CD14-positive monocyte (primary cell): ENCODE data around the gene GREB1. TPM values are rescaled to one million over a fixed set of nuclear protein-coding genes. Genes with fewer than 3 reads are reported as not detected.

ENCODE experiments used
- DNase-seq, 3 donors: peaks; one replicate each; pipeline ENCODE4 v3.0.0-alpha.2; 2011 to 2022
- H2AFZ ChIP-seq: 2 replicates; pipeline ENCODE4 v1.6.0; 2012; ENCODE audit warnings: mild to moderate bottlenecking, low read depth, low read length, inconsistent platforms; ENCODE audit not compliant: insufficient read depth, poor library complexity, severe bottlenecking
- H3K27ac ChIP-seq, 2 donors: 1 replicate in 1 of 2; 2 replicates in 1 of 2; pipeline ENCODE4 v1.5.1; 2012 to 2013; ENCODE audit warnings: low read length in 2 of 2, control low read depth in 1 of 2, inconsistent platforms in 1 of 2, low read depth in 1 of 2, mild to moderate bottlenecking in 1 of 2
- H3K27me3 ChIP-seq, 2 donors: one replicate each; pipeline versions ENCODE4 v1.6.0 to v1.6.1; 2011 to 2013; ENCODE audit warnings: low read length in 2 of 2; ENCODE audit not compliant: control insufficient read depth in 2 of 2, insufficient read depth in 2 of 2
- H3K36me3 ChIP-seq, 2 donors: replicated peaks in 1 of 2; 1 replicate in 1 of 2; 2 replicates in 1 of 2; pipeline versions ENCODE4 v1.5.1 to v1.6.1; 2012 to 2013; ENCODE audit warnings: low read length in 2 of 2, control low read depth in 1 of 2, inconsistent platforms in 1 of 2, mild to moderate bottlenecking in 1 of 2; ENCODE audit not compliant: insufficient read depth in 2 of 2, control insufficient read depth in 1 of 2
- H3K4me1 ChIP-seq, 2 donors: 1 replicate in 1 of 2; 2 replicates in 1 of 2; pipeline versions ENCODE4 v1.5.1 to v1.6.1; 2012 to 2013; ENCODE audit warnings: low read length in 2 of 2, control low read depth in 1 of 2, inconsistent platforms in 1 of 2, mild to moderate bottlenecking in 1 of 2, moderate library complexity in 1 of 2; ENCODE audit not compliant: insufficient read depth in 2 of 2, control insufficient read depth in 1 of 2
- H3K4me2 ChIP-seq: replicated peaks from 2 replicates; pipeline ENCODE3; 2012; ENCODE audit warnings: low read length, moderate library complexity, mild to moderate bottlenecking; ENCODE audit not compliant: poor library complexity, severe bottlenecking; ENCODE audit errors: extremely low read depth
- H3K4me3 ChIP-seq, 3 experiments: fragments of 200-600 bp in 1 of 3; sonication (generic) in 1 of 3; replicated peaks in 1 of 3; 1 replicate in 2 of 3; 2 replicates in 1 of 3; pipeline ENCODE4 v1.5.1; 2011 to 2013; ENCODE audit warnings: low read length in 3 of 3, mild to moderate bottlenecking in 3 of 3, control low read depth in 2 of 3, low read depth in 2 of 3, inconsistent platforms in 1 of 3, moderate library complexity in 1 of 3
- H3K79me2 ChIP-seq: 2 replicates; pipeline ENCODE4 v1.6.0; 2012; ENCODE audit warnings: mild to moderate bottlenecking, control low read depth, inconsistent platforms, low read length, moderate library complexity; ENCODE audit not compliant: insufficient read depth
- H3K9ac ChIP-seq: 2 replicates; pipeline ENCODE4 v1.6.0; 2017; ENCODE audit warnings: low read length, mild to moderate bottlenecking; ENCODE audit not compliant: insufficient read depth, poor library complexity, severe bottlenecking
- H3K9me3 ChIP-seq, 2 donors: replicated peaks in 1 of 2; 1 replicate in 1 of 2; 2 replicates in 1 of 2; pipeline versions ENCODE4 v1.5.1 to v1.6.1; 2012 to 2013; ENCODE audit warnings: low read length in 2 of 2, control low read depth in 1 of 2; ENCODE audit not compliant: control insufficient read depth in 1 of 2, insufficient read depth in 1 of 2
- H4K20me1 ChIP-seq: 2 replicates; pipeline ENCODE4 v1.6.0; 2012; ENCODE audit warnings: mild to moderate bottlenecking, low read length, control low read depth, moderate library complexity; ENCODE audit not compliant: insufficient read depth
- H3K27ac Mint-ChIP-seq, 7 donors: one replicate each; pipeline ENCODE4 v1.8.0; 2020; ENCODE audit warnings: mild to moderate bottlenecking in 7 of 7, mixed read lengths in 7 of 7, moderate library complexity in 6 of 7, inconsistent platforms in 2 of 7
- H3K27me3 Mint-ChIP-seq, 3 donors: one replicate each; pipeline ENCODE4 v1.8.0; 2021 to 2022; ENCODE audit warnings: low read depth in 3 of 3, mild to moderate bottlenecking in 3 of 3, mixed read lengths in 3 of 3, moderate library complexity in 3 of 3, inconsistent platforms in 1 of 3
- H3K36me3 Mint-ChIP-seq, 2 donors: one replicate each; pipeline ENCODE4 v1.8.0; 2020; ENCODE audit warnings: mixed read lengths in 2 of 2, inconsistent platforms in 1 of 2, mild to moderate bottlenecking in 1 of 2
- H3K4me1 Mint-ChIP-seq: one replicate; pipeline ENCODE4 v1.8.0; 2020; ENCODE audit warnings: mild to moderate bottlenecking, mixed read lengths
- H3K4me3 Mint-ChIP-seq, 2 donors: one replicate each; pipeline ENCODE4 v1.8.0; 2020; ENCODE audit warnings: mild to moderate bottlenecking in 2 of 2, mixed read lengths in 2 of 2, moderate library complexity in 1 of 2
- H3K9me3 Mint-ChIP-seq, 7 donors: one replicate each; pipeline ENCODE4 v1.8.0; 2020 to 2022; ENCODE audit warnings: mixed read lengths in 7 of 7, mild to moderate bottlenecking in 6 of 7, moderate library complexity in 6 of 7, inconsistent platforms in 2 of 7
- WGBS: methylation state at CpG from one replicate; pipeline ENCODE4 v1.1.5; 2013; ENCODE audit warnings: missing lambda C conversion rate; ENCODE audit not compliant: insufficient coverage; 5-methylcytosine and 5-hydroxymethylcytosine counted together
- intact Hi-C, 2 donors: fragments of 100-400 bp; cut with micrococcal nuclease; formaldehyde crosslinking; loops; one replicate each; pipeline versions ENCODE4 v1.15.0 to v1.15.1; 2023
- polyA plus RNA-seq, 3 donors: library from polyadenylated mRNA; depleted of rRNA in 1 of 3; unstranded in 2 of 3; stranded (reverse) in 1 of 3; fragments of 300-500 nt in 2 of 3; fragments of >200 nt in 1 of 3; fragmentation: Illumina TruSeq in 2 of 3; gene quantifications; 1 replicate in 2 of 3; 2 replicates in 1 of 3; pipeline ENCODE4 v1.2.3, GENCODE V29; 2012 to 2021
- TF ChIP-seq, protein P1 (sequence below): fragments of 200-600 bp; IDR thresholded peaks from one replicate; pipeline ENCODE4 v1.8.0; 2022; ENCODE audit warnings: antibody characterized with exemption, mild to moderate bottlenecking

Gene GREB1
- polyA plus RNA-seq, 3 donors = not detected

DNA sequence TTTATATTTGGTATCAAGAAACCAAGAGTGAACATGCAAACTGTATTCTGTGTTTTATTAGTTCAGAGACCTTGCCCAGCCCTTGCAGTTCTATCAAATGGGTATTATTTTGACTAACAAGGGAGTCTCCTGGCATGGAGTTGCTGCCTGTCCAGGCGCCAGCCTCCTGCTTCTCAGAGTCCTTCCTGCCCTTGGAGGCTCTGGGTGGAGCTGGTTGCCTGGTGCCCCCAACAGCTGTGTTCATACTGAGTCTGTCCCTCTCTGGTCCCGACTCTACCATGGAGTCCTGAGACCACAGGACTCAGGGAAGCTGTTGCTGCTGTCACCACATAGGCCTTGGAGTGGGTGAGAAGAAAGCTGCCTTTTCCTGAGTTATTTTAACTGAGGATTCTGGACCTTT lies 26.3 kb upstream of the GREB1 start:
- intact Hi-C loops = no loop called here

DNA sequence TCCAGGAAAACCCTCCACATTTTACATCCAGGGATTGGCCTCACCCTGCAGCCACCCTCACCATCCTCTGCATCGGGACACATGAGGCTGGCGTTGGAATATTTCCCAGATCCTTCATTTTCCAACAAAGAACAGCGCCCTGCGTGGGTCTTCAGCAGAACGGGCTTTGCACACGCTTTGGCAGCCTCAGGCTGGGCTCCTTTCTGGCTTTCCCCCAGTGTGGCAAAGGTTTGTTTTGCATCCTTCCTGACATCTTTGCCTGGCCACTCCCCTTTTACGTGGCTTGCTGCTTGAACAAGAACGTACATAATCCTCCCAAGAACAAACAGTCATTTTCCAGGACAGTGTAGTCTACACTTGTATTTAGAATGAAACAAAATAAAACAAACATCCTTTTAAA lies 25.6 kb upstream of the GREB1 start:
- no peak overlapping the region for H3K4me3 Mint-ChIP-seq
- peaks cover 0 to 6% (median under 1%) of the 10 kb centered on the region in 7 donors for H3K9me3 Mint-ChIP-seq
- Histone ChIP-seq H3K4me2 (no peak overlapping the region), H3K36me3 (no peaks in the 10 kb centered on the region), H4K20me1 (no peaks in the 10 kb centered on the region), H3K9me3 (no peaks in the 10 kb centered on the region), H3K27me3 (peaks cover 0 to 2% of the 10 kb centered on the region in 2 donors), H3K79me2 (no peaks in the 10 kb centered on the region), H3K4me3 (no peak overlapping the region), H2AFZ (no peak overlapping the region), H3K9ac (no peak overlapping the region), H3K4me1 (no peaks in the 10 kb centered on the region), H3K27ac (no peak overlapping the region)
- no peak overlapping the region for H3K27ac Mint-ChIP-seq
- no peak for DNase-seq
- intact Hi-C loops = no loop called here
- WGBS = 90% methylated on average over 8 of the region's 8 CpGs
- TF ChIP-seq, protein P1, sequence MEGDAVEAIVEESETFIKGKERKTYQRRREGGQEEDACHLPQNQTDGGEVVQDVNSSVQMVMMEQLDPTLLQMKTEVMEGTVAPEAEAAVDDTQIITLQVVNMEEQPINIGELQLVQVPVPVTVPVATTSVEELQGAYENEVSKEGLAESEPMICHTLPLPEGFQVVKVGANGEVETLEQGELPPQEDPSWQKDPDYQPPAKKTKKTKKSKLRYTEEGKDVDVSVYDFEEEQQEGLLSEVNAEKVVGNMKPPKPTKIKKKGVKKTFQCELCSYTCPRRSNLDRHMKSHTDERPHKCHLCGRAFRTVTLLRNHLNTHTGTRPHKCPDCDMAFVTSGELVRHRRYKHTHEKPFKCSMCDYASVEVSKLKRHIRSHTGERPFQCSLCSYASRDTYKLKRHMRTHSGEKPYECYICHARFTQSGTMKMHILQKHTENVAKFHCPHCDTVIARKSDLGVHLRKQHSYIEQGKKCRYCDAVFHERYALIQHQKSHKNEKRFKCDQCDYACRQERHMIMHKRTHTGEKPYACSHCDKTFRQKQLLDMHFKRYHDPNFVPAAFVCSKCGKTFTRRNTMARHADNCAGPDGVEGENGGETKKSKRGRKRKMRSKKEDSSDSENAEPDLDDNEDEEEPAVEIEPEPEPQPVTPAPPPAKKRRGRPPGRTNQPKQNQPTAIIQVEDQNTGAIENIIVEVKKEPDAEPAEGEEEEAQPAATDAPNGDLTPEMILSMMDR = no peak
- H3K27me3 Mint-ChIP-seq = peaks cover 4 to 8% (median 8%) of the 10 kb centered on the region in 3 donors
- no peaks in the 10 kb centered on the region for H3K36me3 Mint-ChIP-seq
- H3K4me1 Mint-ChIP-seq = no peaks in the 10 kb centered on the region

More for the DNA sequence above, 26.3 kb upstream of the GREB1 start:
- TF ChIP-seq, protein P1 = no peak
- Histone ChIP-seq H3K4me1 (no peaks in the 10 kb centered on the region), H3K27ac (no peak overlapping the region), H3K27me3 (peaks cover 0 to 2% of the 10 kb centered on the region in 2 donors), H3K79me2 (no peaks in the 10 kb centered on the region), H3K4me2 (no peak overlapping the region), H2AFZ (no peak overlapping the region), H3K9ac (no peak overlapping the region), H3K9me3 (no peaks in the 10 kb centered on the region), H3K4me3 (no peak overlapping the region), H4K20me1 (no peaks in the 10 kb centered on the region), H3K36me3 (no peaks in the 10 kb centered on the region)
- Mint-ChIP-seq H3K4me3 (no peak overlapping the region), H3K27ac (no peak overlapping the region), H3K9me3 (peaks cover 0 to 6% (median 3%) of the 10 kb centered on the region in 7 donors), H3K27me3 (peaks cover 4 to 8% (median 6%) of the 10 kb centered on the region in 3 donors), H3K4me1 (no peaks in the 10 kb centered on the region), H3K36me3 (no peaks in the 10 kb centered on the region)
- no peak for DNase-seq
- 75% methylated on average over 1 of the region's 2 CpGs for WGBS
